Measurements from ENCODE around the gene ROBO1.

ROBO1 gene

GRCh38 chr3:78879295-78879860, 888.4 kb downstream of the ROBO1 start:
- no peak for DNase-seq (ENCODE audit: low read depth, low spot score)

- no peak for DNase-seq (ENCODE audit: low read depth, low spot score)
These were observed 889.0 kb downstream of the ROBO1 start for GRCh38 chr3:78878789-78879188.

DNA sequence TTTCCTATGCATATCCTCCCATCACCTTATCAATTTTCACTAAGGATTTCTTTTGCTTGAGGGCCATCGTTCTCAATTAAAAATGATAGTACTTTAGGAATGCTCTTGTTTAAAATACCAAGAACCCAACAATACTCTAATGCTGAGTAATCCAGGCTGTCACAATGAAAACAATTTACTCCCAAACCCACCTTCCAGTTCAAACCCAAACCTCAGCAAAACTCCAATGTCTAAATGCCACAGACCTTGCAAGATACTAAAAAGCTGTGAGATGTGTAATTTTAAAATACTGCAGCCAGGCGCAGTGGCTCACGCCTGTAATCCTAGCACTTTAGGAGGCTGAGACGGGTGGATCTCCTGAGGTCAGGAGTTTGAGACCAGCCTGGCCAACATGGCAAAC, 889.8 kb downstream of the ROBO1 start:
- DNase-seq (ENCODE audit: low read depth, low spot score) = peak; percentile 61

DNA sequence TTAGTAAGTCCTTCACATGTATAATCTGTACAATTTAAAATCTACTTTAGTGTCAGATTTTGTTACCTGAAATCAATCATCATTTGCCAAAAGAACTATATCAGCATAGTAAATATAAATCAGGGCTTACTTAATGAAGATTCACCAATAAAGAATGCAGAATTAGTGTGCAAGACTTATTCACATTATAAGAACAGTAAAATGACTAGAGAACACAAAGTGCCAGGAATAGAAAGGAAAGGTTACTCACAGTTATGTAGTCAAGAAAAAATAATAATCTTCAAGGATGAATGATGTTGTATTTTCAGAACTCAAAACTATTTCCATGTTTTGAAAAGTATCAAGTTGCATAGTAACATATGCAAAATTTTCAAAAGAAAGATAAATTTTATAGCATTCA, 891.9 kb downstream of the ROBO1 start:
- DNase-seq (ENCODE audit: low read depth, low spot score) = no peak

- no peak for DNase-seq (ENCODE audit: low read depth, low spot score)
These were observed 892.4 kb downstream of the ROBO1 start for GRCh38 chr3:78875436-78875835.

DNA sequence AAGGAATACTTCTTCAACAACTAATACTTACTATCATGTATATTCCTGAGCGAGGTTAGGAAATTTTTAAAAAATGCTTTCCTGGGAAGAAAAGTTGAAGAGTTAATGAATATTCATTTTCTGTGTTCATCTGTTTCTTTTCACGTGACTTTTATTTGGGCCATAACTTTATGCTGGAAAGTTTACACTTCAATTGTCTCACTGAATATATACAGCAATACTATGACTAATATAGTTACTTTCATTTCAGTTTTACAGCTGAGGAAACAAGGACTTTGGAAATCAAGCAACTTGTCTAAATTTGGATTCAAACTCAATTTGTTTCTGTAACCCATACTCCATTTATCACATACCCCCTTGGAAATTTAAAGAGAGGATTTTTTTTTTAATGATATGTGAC, 894.2 kb downstream of the ROBO1 start:
- no peak for DNase-seq (ENCODE audit: low read depth, low spot score)

DNA sequence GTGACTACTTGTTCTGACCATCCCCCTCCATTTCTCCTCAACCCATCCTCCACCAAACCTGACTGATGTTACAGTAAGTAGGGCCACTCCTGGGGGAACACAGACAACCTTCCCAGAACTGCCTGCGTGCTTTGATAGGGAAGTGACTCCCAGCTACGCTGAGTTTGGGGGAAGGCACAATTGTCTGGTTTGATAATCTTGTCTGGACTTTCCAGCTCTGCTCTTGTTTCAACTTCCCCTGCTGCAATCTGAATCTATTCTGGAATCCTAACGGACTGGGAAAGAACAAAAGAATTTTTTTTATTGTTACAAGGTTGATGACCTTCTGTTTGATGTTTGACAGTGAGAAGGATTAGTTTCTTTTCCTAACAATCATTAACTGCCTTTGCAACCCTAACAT, 895.6 kb downstream of the ROBO1 start:
- peak; percentile 37 for DNase-seq (ENCODE audit: low read depth, low spot score)

DNA sequence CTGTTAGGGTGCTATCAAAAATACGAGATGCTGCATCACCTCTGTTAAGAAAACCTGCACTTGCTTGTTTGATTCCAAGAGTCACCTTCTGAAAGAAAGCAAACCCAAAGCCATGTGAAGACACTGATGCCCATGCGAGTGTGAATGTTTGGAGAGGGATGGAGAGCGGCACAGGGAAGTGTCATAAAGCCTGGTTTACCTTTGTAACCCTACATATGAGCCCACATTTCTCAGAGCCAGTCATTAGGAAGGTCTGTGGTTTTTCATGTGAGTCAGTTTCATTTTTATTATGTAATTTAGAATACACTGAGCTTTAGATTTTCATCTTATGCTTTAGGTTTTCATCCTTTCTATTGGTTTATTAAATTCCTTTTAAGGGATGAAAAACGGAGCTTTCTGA, 896.8 kb downstream of the ROBO1 start:
- peak; percentile 31 for DNase-seq (ENCODE audit: low read depth, low spot score)

GRCh38 chr3:78870484-78870883, 897.3 kb downstream of the ROBO1 start:
- DNase-seq (ENCODE audit: low read depth, low spot score) = no peak

DNA sequence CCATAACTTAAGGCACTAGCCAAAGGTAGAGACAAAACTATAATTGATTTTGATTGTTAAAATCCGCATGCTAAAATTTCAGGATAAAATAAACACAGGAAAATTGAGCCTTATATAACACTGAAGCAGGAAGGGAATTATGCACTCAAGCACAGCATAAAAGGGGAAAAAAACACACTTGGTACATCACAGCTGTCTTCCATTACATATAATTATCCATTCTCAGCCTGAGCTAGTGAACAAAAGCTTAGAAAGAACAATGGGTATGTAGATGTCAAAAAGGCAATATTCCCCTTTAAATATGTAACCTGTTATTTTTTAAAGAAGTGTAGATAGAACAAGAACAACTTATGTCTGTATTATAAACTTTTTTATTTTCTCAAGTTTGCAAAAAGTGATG, 899.2 kb downstream of the ROBO1 start:
- no peak for DNase-seq (ENCODE audit: low read depth, low spot score)

DNA sequence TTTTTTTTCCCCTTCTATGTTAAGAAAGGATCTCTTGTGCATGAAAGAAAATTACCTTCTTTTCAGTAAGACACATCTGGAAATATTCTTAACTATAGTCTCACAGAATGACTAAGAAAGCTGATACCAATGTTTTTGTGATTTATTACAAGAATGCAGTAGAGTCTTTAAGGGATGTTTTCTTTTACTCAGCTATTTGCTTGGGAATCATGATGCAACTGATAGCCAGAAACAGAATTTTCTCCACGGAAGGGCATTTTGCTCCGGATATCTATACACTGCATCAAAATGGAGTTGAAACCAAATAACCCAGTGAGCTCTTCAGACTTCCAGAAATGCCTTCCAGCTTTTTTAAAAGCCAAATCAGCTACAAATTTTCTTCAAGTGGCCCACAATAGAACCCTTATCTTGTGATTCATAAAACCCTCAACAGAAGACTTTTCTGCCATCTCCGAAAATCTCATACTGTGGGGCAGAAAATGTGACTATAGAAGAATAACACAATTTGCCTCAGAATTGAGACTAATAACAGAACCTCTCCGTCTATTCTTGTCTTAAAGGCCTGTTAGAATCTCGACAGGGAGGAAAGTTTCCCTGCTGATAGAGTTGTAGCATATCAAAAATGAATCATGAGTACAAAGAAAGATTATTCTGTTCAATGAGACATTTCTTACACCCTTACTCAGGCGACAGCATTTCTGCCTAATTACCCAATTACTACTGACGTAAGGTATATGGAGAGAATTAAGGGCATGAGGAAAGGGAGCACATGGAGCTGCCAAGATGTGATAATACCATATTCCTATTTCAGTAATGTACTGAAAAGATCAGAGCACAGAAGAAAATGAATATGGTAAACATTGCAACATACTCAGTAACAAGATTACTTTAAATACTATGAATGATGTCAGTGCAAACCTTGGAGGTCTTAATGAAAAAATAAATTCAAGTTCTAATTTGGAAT, 900.1 kb downstream of the ROBO1 start:
- peak; percentile 20 for DNase-seq (ENCODE audit: low read depth, low spot score)

DNA sequence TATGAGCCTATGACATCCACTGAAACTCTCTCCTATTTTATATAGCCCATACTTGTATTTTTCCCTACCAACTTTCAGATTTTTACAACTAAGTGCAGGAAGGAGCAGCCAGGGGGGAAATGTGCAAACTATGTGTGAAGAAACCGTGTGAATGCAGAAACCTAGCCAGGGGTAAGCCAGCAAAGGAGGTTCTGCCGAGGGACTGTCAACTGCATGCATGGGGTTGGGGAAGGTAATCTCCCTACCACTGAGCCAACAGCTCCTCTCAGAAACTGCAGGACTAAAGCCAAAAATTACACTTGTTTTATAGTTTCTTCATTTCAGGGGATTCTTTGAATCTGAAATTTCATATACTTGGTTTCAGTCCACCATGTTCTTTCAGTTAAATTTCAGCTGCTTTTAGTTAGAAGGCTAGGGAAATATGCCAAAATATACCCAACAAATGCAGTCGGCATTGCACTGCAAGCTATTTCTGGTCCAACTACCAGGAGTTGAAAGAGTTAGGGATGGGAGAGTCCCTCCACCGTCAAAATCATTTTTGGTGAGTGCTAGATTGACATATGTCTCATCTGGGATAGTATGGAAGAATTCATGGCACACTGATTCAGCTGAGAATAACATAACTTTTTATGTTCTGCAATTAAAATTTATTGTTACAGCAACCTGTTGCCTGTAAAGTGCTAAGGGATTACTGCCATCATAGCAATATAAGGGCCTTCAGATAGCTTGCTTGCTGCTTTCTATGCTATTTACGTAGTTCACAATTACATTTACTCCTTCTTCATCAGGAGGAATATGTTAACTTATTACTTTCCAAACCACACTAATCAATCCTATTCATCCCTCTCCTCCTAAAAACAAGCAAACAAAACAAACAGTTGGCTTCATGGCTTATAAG, 904.2 kb downstream of the ROBO1 start:
- no peak for DNase-seq (ENCODE audit: low read depth, low spot score)

DNA sequence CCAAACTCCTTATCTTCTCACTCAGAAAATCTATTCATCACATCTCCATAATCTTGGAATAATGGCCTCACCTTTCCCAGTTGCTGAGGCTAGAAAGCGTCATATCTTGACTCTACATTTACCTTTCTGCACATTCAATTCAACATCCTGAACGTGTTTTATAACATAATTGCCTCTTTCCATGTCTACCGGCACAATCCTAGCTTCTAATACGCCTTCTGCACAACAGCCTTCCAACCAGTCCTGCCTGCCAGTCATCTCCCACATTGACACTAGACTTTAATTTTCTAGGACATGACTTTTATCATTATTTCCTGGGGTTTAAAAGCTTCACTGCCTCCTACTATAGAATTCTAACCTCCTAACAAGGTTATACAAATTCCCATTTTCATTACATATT, 906.6 kb downstream of the ROBO1 start:
- no peak for DNase-seq (ENCODE audit: low read depth, low spot score)

DNA sequence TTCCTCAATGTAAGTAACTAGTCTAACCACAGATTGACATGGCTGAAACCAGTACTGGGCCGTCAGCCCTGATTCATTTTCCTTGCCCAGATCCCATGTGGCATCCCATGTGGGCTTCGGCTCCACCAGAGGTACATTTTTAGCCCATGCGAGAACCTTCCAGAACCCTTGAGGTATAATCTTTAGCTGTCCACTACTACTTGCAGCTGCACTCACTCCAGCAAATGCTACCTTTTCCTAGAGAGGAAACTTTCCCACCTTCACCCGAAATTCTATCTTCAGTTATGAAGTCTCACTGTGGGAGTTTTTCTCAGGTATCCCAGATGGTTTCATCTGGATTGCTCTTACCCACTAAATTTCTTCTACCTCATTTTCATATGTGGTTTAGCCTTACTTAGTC, 907.2 kb downstream of the ROBO1 start:
- DNase-seq (ENCODE audit: low read depth, low spot score) = no peak

GRCh38 chr3:78858910-78859309, 908.9 kb downstream of the ROBO1 start:
- DNase-seq (ENCODE audit: low read depth, low spot score) = no peak

- no peak for DNase-seq (ENCODE audit: low read depth, low spot score)
These were observed 909.6 kb downstream of the ROBO1 start for GRCh38 chr3:78858174-78858573.

DNA sequence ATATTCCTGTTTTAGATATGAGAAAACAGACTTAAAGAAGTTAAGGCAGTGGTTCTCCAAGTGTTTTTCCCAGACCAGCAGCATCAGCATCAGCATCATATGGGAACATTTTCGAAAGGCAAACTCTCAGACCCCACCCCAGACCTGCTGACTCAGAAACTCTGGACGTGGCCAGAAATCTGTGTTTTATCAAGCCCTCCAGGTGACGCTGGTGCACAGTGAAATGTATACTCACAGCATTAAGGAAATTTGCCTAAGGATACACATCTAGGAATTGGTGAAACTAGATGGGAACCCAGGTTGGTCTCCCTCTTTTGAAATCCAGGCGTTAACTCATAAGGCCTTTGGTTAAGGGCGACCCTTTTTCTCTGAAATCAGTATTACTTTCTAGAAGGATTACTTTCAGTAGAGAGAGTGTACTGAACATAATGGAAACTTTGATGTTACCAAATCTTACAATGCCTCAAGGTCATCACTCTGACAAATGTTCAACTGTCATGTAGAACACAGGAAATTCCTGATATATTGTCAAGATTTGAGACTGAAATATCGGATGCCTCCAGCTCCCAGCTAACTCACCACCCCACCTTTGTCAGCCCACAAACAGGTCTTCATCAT, 910.2 kb downstream of the ROBO1 start:
- no peak for DNase-seq (ENCODE audit: low read depth, low spot score)

DNA sequence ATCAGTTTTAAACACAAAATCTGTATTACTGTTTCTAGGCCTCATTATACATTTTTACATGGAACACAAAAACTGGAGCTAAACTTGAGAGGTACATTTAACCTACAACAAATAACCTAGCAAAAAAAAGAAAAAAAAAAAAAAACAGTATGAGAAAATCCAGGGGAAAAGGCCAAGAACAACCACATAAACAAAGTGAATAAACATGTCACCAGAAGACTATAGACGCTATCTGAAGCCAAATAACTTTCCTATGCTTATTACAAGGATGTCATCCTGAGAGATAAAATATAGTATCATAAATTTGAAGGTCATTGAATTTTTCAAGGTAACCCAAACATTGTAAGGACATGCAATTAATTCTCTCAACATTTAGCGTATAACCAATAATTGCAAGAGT, 911.6 kb downstream of the ROBO1 start:
- no peak for DNase-seq (ENCODE audit: low read depth, low spot score)

- no peak for DNase-seq (ENCODE audit: low read depth, low spot score)
These were observed 912.6 kb downstream of the ROBO1 start for GRCh38 chr3:78855190-78855589.

- no peak for DNase-seq (ENCODE audit: low read depth, low spot score)
These were observed 919.2 kb downstream of the ROBO1 start for GRCh38 chr3:78848392-78849288.

DNA sequence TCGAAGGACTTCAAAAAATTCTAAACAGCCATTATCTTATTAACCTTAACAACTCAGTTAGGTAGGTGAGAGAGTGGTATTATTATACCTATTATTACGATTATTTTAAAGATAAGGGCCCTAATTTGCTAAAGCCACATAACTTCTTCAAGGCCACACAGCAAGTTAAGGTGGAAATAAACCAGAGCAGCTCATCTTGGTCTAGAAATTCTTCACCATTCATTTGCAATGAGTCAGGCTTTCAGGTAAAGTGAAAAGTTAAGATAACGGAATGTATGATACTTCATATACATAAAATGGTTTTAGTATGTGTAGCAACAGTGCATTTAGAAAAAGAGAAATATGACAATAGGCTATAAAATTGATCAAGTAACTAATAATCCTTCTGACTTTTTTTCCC, 920.2 kb downstream of the ROBO1 start:
- DNase-seq (ENCODE audit: low read depth, low spot score) = no peak
